ENCODE data around the gene CHP2. TPM values are rescaled to one million over a fixed set of nuclear protein-coding genes. Genes with fewer than 3 reads are reported as not detected.

Gene CHP2
- total and polyA plus RNA-seq, 2 of the 13 experiments (the other 11 are each of a cell fraction or from before 2014, with no cell fraction given), result not detected

GRCh38 chr16:23788685-23789084 lies 33.9 kb downstream of the CHP2 start:
- H3K4me3 ChIP-seq (replicated peaks in 1 of 3; ENCODE audit: insufficient read depth in 1 of 3, low read depth in 2 of 3, low read length in 3 of 3), result no peak overlapping the region
- no TSS peak for BruUV-seq (replicated peaks)
- no peak overlapping the region for H3K4me2 ChIP-seq (ENCODE audit: low read depth, low read length)
- POLR2A ChIA-PET, result no interaction called here
- no peaks in the 10 kb centered on the region for H4K20me1 ChIP-seq (ENCODE audit: insufficient read depth, low read length)
- H3K27me3 ChIP-seq (ENCODE audit: control insufficient read depth in 1 of 2, insufficient read depth in 2 of 2, low read length in 2 of 2), result peaks cover 0 to 6% of the 10 kb centered on the region in 2 experiments; a peak in 2 of 5 replicates
- TF ChIP-seq MAFF (IDR thresholded peaks at IDR 0.05; ENCODE audit: low read depth, low read length), result no peak
- no peak for TF ChIP-seq ZNF446 (CRISPR knock-in tag; IDR thresholded peaks at IDR 0.05)
- TF ChIP-seq KDM3A (CRISPR knock-in tag; IDR thresholded peaks at IDR 0.05; ENCODE audit: low read depth), result no peak
- TF ChIP-seq, protein P1, sequence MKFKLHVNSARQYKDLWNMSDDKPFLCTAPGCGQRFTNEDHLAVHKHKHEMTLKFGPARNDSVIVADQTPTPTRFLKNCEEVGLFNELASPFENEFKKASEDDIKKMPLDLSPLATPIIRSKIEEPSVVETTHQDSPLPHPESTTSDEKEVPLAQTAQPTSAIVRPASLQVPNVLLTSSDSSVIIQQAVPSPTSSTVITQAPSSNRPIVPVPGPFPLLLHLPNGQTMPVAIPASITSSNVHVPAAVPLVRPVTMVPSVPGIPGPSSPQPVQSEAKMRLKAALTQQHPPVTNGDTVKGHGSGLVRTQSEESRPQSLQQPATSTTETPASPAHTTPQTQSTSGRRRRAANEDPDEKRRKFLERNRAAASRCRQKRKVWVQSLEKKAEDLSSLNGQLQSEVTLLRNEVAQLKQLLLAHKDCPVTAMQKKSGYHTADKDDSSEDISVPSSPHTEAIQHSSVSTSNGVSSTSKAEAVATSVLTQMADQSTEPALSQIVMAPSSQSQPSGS (CRISPR knock-in tag; IDR thresholded peaks at IDR 0.05), result no peak
- no peak for TF ChIP-seq NONO (IDR thresholded peaks at IDR 0.05)
- TF ChIP-seq NONO (CRISPR knock-in tag; conservative IDR thresholded peaks at IDR 0.05), result no peak
- no peak for TF ChIP-seq HNF4G (IDR thresholded peaks at IDR 0.05; ENCODE audit: borderline replicate concordance, low read depth, low read length)
- TF ChIP-seq HNF4G (CRISPR knock-in tag; IDR thresholded peaks at IDR 0.05; ENCODE audit: borderline replicate concordance, low read depth), result no peak
- TF ChIP-seq ZFP41 (CRISPR knock-in tag; IDR thresholded peaks at IDR 0.05; ENCODE audit: borderline replicate concordance), result no peak
- TF ChIP-seq, protein P2, sequence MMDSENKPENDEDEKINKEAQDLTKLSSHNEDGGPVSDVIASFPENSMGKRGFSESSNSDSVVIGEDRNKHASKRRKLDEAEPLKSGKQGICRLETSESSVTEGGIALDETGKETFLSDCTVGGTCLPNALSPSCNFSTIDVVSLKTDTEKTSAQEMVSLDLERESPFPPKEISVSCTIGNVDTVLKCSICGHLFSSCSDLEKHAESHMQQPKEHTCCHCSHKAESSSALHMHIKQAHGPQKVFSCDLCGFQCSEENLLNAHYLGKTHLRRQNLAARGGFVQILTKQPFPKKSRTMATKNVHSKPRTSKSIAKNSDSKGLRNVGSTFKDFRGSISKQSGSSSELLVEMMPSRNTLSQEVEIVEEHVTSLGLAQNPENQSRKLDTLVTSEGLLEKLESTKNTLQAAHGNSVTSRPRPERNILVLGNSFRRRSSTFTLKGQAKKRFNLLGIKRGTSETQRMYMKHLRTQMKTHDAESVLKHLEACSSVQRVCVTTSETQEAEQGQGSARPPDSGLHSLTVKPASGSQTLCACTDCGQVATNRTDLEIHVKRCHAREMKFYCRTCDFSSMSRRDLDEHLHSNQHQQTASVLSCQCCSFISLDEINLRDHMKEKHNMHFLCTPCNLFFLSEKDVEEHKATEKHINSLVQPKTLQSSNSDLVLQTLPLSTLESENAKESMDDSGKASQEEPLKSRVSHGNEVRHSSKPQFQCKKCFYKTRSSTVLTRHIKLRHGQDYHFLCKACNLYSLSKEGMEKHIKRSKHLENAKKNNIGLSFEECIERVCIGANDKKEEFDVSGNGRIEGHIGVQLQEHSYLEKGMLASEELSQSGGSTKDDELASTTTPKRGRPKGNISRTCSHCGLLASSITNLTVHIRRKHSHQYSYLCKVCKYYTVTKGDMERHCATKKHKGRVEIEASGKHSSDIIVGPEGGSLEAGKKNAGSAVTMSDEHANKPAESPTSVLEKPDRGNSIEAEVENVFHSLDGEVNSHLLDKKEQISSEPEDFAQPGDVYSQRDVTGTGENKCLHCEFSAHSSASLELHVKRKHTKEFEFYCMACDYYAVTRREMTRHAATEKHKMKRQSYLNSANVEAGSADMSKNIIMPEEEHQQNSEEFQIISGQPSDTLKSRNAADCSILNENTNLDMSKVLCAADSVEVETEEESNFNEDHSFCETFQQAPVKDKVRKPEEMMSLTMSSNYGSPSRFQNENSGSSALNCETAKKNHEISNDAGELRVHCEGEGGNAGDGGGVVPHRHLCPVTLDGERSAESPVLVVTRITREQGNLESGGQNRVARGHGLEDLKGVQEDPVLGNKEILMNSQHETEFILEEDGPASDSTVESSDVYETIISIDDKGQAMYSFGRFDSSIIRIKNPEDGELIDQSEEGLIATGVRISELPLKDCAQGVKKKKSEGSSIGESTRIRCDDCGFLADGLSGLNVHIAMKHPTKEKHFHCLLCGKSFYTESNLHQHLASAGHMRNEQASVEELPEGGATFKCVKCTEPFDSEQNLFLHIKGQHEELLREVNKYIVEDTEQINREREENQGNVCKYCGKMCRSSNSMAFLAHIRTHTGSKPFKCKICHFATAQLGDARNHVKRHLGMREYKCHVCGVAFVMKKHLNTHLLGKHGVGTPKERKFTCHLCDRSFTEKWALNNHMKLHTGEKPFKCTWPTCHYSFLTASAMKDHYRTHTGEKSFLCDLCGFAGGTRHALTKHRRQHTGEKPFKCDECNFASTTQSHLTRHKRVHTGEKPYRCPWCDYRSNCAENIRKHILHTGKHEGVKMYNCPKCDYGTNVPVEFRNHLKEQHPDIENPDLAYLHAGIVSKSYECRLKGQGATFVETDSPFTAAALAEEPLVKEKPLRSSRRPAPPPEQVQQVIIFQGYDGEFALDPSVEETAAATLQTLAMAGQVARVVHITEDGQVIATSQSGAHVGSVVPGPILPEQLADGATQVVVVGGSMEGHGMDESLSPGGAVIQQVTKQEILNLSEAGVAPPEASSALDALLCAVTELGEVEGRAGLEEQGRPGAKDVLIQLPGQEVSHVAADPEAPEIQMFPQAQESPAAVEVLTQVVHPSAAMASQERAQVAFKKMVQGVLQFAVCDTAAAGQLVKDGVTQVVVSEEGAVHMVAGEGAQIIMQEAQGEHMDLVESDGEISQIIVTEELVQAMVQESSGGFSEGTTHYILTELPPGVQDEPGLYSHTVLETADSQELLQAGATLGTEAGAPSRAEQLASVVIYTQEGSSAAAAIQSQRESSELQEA (CRISPR knock-in tag; IDR thresholded peaks at IDR 0.05; ENCODE audit: not compliant biosample characterization), result no peak
- H3K9ac ChIP-seq (ENCODE audit: insufficient read depth, low read depth, low read length), result no peak overlapping the region
- CTCF ChIA-PET (ENCODE audit: low intra/inter-chr PET ratio, low total read pairs), result no interaction called here
- H3K36me3 ChIP-seq (replicated peaks in 1 of 2; ENCODE audit: control insufficient read depth in 1 of 2, insufficient read depth in 2 of 2, low read length in 2 of 2), result no peaks in the 10 kb centered on the region
- 5% methylated on average over 3 of the region's 3 CpGs for WGBS (ENCODE audit: low lambda C conversion rate)
- H3K4me1 ChIP-seq (ENCODE audit: insufficient read depth, low read length), result no peaks in the 10 kb centered on the region
- FAIRE-seq (no peak), ATAC-seq (no peak), DNase-seq (ENCODE audit: low spot score) (no peak)
- H3K79me2 ChIP-seq (ENCODE audit: insufficient read depth, low read length), result no peaks in the 10 kb centered on the region
- in situ Hi-C loops (cut with HindIII; ENCODE audit: extremely low pct_ligation_motif_present, low pct_unique_long_range_greater_than_20kb), result no loop called here
- intact Hi-C loops (cut with micrococcal nuclease; ENCODE audit: unreplicated experiment), result no loop called here
- no peaks in the 10 kb centered on the region for H3K9me3 ChIP-seq (ENCODE audit: low read length)
- H3K27ac ChIP-seq (ENCODE audit: extremely low read length, insufficient read depth, low read length), result no peak overlapping the region
- no peak overlapping the region for H2AFZ ChIP-seq (ENCODE audit: low read length)

Measured in HepG2 (cell line).